Chondrocyte (in vitro differentiated cells): ENCODE results near the gene OSR1. TPM values are rescaled to one million over a fixed set of nuclear protein-coding genes. Genes with fewer than 3 reads are reported as not detected.
"Not testable (repeated sequence)": the region's sequence is repeated elsewhere in the genome, so short reads cannot be mapped to it uniquely, and the experiment has no call there.

ENCODE experiments used
- DNase-seq: peaks from one replicate; pipeline ENCODE4 v3.0.0; 2021; ENCODE audit warnings: mixed read lengths, low spot score
- H3K27ac Mint-ChIP-seq: one replicate; pipeline ENCODE4 v1.8.0; 2021; ENCODE audit warnings: mild to moderate bottlenecking, moderate library complexity, mixed read lengths; ENCODE audit not compliant: unreplicated experiment
- H3K27me3 Mint-ChIP-seq: 2 replicates; pipeline ENCODE4 v1.8.0; 2021; ENCODE audit warnings: low read depth, mixed read lengths
- H3K36me3 Mint-ChIP-seq: 2 replicates; pipeline ENCODE4 v1.8.0; 2021; ENCODE audit warnings: low read depth, mixed read lengths
- H3K4me1 Mint-ChIP-seq: 2 replicates; pipeline ENCODE4 v1.8.0; 2021; ENCODE audit warnings: low read depth, mild to moderate bottlenecking, mixed read lengths
- H3K4me3 Mint-ChIP-seq: one replicate; pipeline ENCODE4 v1.8.0; 2021; ENCODE audit warnings: mild to moderate bottlenecking, moderate library complexity, mixed read lengths; ENCODE audit not compliant: unreplicated experiment
- H3K9me3 Mint-ChIP-seq: 2 replicates; pipeline ENCODE4 v1.8.0; 2021; ENCODE audit warnings: low read depth, mixed read lengths
- long read RNA-seq: library from polyadenylated mRNA; stranded (forward); transcript quantifications from one replicate; pipeline ENCODE4 v2.0.0, GENCODE V29; 2021
- total RNA-seq: library from RNA; stranded (reverse); gene quantifications from 3 replicates; pipeline ENCODE4 v1.2.1, GENCODE V29; 2021
- TF ChIP-seq, protein P1 (sequence below): fragments of 200-600 bp; sonication (generic); IDR thresholded peaks from 2 replicates; pipeline ENCODE4 v1.5.0; 2021; ENCODE audit warnings: antibody characterized with exemption, mild to moderate bottlenecking, moderate library complexity

Gene OSR1
- 14.1 to 34.5 TPM (median 32.3 TPM) in 3 replicates for total RNA-seq
- long read RNA-seq, full-length matches to known transcripts: 60 of 65 reads
- long read RNA-seq, partial matches to known transcripts: 2 of 65 reads
- long read RNA-seq, other reads (novel, unspliced or antisense): 3 of 65 reads

DNA sequence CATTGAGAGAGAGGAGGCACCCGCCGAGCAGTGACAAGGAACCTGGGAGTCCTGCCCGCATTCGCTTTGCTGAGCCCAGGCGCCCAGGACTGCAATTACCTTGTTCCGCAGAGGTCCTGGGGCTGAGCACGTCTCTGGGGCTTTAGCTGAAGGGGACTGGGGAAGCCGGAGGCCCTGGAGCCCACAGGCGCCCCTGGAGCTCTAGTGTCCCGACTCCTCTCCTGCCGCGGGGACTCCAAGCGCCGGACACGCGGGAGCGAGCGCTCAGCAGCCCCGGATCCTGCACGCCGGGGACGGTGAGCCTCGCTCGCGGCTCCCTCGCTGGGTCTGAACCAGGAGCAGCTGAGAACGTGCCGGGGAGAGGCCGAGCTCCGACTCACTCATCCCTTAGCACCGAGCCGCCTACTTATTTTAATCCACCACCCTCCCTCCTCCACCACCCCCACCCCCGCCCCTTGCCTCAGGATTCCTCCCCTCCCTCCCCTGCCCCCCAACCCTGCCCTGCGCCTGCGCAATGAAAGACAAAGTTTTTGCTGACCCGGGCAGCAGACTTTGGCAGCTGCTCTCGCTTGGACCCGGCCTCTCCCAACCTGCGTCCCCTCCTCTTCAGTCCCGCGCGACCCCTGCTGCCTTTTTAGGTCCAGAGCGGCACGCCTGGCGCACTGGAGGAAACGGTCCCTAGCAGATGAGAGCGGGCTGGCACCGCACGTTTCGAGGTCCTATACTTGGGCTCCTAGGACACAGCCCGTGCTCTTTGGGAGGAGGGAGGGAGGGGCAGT lies at the start of gene OSR1:
Gene OSR1 (minus strand): TSS at position 382 of the 779 bp plus-strand sequence. CDS start 4,818 bp downstream, outside the sequence.
- peak within 1 kb of the TSS; percentile 80 for H3K4me3 Mint-ChIP-seq
- peak; percentile 94 for DNase-seq
- H3K36me3 Mint-ChIP-seq: peaks cover 10% of the 10 kb centered on the region
- TF ChIP-seq, protein P1, sequence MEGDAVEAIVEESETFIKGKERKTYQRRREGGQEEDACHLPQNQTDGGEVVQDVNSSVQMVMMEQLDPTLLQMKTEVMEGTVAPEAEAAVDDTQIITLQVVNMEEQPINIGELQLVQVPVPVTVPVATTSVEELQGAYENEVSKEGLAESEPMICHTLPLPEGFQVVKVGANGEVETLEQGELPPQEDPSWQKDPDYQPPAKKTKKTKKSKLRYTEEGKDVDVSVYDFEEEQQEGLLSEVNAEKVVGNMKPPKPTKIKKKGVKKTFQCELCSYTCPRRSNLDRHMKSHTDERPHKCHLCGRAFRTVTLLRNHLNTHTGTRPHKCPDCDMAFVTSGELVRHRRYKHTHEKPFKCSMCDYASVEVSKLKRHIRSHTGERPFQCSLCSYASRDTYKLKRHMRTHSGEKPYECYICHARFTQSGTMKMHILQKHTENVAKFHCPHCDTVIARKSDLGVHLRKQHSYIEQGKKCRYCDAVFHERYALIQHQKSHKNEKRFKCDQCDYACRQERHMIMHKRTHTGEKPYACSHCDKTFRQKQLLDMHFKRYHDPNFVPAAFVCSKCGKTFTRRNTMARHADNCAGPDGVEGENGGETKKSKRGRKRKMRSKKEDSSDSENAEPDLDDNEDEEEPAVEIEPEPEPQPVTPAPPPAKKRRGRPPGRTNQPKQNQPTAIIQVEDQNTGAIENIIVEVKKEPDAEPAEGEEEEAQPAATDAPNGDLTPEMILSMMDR: peak; percentile 44
- peaks cover 53% of the 10 kb centered on the region for H3K4me1 Mint-ChIP-seq
- H3K27ac Mint-ChIP-seq: peak within 1 kb of the TSS; percentile 84
- H3K9me3 Mint-ChIP-seq: no peaks in the 10 kb centered on the region
- H3K27me3 Mint-ChIP-seq: peaks cover 10% of the 10 kb centered on the region

DNA sequence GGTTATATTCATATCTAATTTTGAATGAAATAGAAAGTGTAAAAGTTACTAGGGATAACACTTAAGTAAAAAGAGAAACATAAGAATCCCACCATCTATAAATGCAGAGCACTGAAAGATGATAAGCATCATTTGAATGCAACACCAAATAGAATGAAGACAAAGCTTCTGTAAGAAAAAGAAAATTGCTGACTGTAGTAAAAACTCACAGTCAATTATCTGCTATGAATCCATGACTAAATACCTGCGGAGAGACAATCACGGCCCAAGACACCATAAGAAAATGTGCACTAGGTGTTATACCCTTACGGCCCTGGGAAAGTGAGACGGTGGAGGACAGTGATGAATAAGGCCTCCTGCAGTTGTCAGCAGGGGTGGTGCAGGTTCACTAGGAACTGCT lies 45.4 kb upstream of the OSR1 start:
- TF ChIP-seq, protein P1: no peak
- H3K27ac Mint-ChIP-seq: no peak overlapping the region
- no peak for DNase-seq
- no peaks in the 10 kb centered on the region for H3K27me3 Mint-ChIP-seq
- H3K9me3 Mint-ChIP-seq: peaks cover 8% of the 10 kb centered on the region
- H3K4me3 Mint-ChIP-seq: no peak overlapping the region
- H3K36me3 Mint-ChIP-seq: peaks cover 6% of the 10 kb centered on the region
- H3K4me1 Mint-ChIP-seq: peaks cover 4% of the 10 kb centered on the region

DNA sequence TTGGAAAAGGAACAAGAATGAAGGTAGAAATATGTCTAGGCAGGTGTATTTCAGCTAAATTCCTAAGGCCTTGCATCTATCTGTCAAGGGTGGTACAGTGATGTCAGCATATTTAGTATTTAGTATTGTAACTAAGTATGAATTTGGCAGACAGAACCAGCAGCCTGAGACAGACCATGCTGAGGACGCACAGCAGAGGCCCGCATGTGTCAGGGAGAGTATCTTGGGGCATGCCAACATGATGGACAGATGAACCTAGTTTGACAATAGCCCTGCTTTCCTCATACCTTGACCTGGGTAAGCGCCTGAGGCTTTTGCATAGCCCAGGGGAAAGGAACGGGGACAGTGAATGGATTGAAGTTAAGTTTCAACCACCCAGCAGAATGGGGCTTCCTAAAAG lies 33.8 kb upstream of the OSR1 start:
- peaks cover 3% of the 10 kb centered on the region for H3K36me3 Mint-ChIP-seq
- no peak overlapping the region for H3K4me3 Mint-ChIP-seq
- TF ChIP-seq, protein P1: no peak
- H3K27me3 Mint-ChIP-seq: no peaks in the 10 kb centered on the region
- DNase-seq: no peak
- H3K4me1 Mint-ChIP-seq: no peaks in the 10 kb centered on the region
- peaks cover 8% of the 10 kb centered on the region for H3K9me3 Mint-ChIP-seq
- H3K27ac Mint-ChIP-seq: no peak overlapping the region

DNA sequence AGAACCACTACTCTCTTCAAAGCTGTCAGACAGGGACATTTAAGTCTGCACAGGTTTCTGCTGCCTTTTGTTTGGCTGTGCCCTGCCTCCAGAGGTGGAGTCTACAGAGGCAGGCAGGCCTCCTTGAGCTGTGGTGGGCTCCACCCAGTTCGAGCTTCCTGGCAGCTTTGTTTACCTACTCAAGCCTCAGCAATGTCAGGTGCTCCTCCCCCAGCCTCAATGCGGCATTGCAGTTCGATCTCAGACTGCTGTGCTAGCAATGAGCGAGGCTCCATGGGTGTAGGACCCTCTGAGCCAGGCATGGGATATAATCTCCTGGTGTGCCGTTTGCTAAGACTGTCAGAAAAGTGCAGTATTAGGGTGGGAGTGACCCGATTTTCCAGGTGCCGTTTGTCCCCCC lies 31.0 kb upstream of the OSR1 start:
- H3K36me3 Mint-ChIP-seq, H3K4me3 Mint-ChIP-seq, H3K27me3 Mint-ChIP-seq, H3K27ac Mint-ChIP-seq, H3K4me1 Mint-ChIP-seq, DNase-seq: not testable (repeated sequence)
- peaks cover 17% of the 10 kb centered on the region for H3K9me3 Mint-ChIP-seq

DNA sequence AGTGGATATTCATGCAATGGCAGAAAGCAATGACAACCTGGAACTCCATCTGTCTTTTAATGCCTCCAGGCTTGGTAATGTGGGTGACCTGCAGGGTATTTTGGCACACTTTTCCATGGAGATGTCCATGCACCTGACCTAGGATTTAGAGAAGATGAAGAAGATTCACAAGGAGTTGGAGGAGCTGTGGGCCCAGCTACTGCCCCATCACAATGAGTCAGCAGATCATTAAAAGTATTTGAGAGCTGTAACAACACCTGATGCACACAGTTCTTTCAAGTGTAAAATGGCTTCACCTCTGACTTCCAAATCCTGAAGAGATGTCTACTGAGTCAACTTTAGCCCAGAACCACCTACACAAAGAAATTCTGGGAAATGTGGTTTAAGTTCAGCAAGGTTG lies 22.1 kb upstream of the OSR1 start:
- peaks cover 2% of the 10 kb centered on the region for H3K36me3 Mint-ChIP-seq
- H3K9me3 Mint-ChIP-seq: peaks cover 10% of the 10 kb centered on the region
- no peak overlapping the region for H3K4me3 Mint-ChIP-seq
- no peak for DNase-seq
- peaks cover 2% of the 10 kb centered on the region for H3K27me3 Mint-ChIP-seq
- no peak overlapping the region for H3K27ac Mint-ChIP-seq
- TF ChIP-seq, protein P1: no peak
- H3K4me1 Mint-ChIP-seq: no peaks in the 10 kb centered on the region
